GM18499 (cell line): ENCODE results near the gene SDHAF4.
"Not testable (repeated sequence)": the region's sequence is repeated elsewhere in the genome, so short reads cannot be mapped to it uniquely, and the experiment has no call there.

Experiments
- ATAC-seq: cut with Tn5 transposase; IDR thresholded peaks from one replicate; pipeline ENCODE4 v1.9.1; 2021; ENCODE audit warnings: moderate number of reproducible peaks; ENCODE audit not compliant: insufficient read depth, unreplicated experiment

The SDHAF4 gene

DNA sequence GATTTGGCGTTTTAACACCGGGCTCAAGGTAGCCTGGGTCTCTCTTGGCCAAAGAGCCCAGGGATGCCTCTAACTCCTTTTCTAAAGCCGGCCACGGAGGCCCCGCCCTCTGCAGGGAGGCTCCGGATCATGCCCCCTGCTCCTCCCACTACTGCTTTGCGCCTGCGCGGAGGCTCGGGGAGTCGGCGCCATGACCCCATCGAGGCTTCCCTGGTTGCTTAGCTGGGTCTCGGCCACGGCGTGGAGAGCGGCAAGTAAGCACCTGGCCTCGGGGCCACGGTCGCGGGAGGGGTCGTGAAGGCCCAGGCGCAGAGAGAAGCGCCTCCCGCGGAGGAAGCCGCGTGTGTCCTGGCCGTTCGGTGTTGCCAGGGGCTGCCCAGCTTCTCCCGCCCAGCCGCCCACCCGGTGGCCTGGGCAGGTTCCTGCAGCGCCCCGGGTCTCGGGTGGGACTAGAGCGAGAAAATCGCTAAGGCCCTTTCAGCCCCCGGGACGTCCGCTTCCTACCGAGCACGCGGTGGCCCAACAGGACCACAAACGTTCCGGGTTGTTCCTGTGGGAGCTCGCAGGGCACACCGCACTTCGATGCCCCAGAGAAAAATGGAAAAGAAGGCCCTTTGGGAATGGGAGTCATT is at the start of gene SDHAF4:
SDHAF4 (plus strand) TSS at position 180 of the 632 bp plus-strand sequence; CDS start at position 191, 11 bp downstream.
- peak; percentile 93 for ATAC-seq

DNA sequence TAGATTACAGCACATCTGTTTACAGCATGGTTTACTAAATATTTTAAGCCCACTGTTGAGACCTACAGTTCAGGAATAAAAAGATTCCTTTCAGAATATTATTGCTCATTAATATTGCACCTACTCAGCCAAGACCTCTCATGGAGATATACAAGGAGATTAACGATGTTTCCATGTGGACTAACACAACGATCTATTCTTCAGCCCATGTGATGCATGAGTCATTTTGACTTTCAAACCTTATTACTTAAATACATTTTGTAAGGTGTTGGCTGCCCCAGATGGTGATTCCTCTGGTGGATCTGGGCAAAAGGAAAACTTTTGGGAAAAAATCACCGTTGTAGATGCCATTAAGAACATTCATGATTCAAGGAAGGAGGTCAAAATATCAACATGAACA is 48.0 kb upstream of the SDHAF4 start:
- ATAC-seq = no peak

DNA sequence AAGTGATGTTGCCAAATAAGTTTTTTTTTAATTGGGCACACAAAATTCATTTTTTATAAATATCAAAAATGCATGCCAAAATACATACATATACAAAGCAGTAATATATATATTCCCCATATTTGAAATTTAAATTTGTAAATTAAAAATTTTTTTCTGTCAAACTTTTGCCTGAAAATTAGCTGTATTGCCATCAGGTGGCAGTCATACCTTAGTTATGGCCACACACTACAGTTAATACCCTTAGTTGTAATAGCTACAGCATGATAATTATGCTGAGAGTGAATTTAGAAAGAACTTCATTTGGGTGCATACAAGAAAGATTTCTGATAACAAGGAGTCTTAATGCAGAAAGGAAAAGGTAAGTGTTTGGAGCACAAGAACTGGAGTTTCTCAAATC is 46.2 kb upstream of the SDHAF4 start:
- ATAC-seq = no peak

DNA sequence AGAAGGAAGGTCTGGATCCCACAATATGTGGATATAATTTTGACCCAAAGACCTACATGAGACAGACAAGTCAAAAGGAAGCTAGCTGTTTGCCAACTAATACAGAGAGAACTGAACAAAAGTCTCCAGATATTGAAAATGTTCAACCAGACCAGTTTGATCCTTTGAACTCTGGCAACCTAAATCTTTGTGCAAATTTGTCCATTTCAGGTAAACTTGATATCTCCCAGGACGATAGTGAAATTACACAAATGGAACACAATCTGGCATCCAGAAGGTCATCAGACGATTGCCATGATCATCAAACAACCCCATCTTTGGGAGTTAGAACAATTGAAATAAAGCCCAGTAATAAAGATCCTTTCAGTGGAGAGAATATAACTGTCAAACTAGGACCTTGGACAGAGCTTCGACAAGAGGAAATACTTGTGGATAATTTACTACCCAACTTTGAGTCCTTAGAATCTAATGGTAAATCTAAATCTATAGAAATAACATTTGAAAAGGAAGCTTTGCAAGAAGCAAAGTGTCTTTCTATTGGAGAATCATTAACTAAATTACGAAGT is 41.9 kb upstream of the SDHAF4 start:
- no peak for ATAC-seq

DNA sequence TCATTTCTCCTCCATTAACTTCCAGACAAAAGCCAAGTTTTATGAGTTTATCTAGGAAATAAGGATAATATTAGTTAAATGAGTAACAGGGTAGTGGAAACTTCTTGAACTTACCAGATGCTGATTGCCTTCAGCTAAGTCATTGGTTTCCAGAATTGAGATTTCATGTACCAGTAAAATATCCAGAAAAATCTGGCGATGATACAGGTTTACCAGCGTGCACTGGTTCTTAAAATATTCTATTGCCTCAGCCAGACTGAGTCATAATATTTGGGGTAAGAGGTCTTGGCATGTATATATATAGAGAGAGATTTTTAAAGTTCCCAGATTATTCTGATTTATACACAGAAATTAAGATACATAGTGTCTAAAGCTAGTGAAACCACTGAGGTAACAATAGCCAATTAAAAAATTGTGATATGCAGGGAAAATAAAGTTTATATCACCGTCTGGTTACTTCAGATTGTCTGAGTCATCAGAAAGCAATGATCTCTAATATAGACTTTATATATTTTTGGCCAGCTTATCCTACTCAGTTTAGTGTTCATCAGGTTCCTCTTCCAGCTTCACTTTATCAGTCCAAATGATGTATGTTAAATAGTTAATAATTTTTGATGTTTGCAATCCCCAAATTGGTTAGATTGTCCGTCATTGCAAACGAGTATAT is 39.5 kb upstream of the SDHAF4 start:
- ATAC-seq = no peak

DNA sequence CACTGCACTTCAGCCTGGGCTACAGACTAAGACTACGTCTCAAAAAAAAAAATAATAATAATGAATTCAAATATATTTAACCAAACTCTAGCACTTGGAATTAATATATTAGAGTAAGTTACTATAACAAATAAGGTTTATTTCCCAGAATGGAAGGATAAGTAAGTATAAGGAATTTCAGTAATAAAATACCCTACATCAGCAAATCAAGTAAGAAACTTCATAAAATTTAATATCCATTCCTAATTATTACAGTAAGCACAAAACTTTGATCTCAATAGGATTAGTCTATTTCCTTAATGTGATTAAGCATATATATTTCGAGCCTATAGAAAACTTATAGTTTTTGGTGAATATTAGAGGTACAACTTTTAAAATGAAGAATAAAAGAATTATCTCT is 36.7 kb upstream of the SDHAF4 start:
- ATAC-seq = no peak

DNA sequence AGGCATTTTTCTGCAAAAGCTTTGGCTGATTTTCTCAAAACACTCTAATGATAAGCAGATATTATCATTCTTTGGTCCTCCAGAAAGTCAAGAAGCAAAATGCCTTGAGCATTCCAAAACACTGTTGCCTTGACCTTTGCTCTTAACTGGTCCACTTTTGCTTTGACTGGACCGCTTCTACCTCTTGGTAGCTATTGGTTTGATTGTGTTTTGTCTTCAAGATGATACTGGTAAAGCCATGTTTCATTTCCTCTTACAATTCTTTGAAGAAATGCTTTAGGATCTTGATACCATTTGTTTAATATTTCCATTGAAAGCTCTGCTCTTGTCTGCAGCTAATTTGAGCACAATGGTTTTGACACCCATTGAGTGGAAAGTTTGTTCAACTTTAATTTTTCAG is 35.6 kb upstream of the SDHAF4 start:
- ATAC-seq = no peak

DNA sequence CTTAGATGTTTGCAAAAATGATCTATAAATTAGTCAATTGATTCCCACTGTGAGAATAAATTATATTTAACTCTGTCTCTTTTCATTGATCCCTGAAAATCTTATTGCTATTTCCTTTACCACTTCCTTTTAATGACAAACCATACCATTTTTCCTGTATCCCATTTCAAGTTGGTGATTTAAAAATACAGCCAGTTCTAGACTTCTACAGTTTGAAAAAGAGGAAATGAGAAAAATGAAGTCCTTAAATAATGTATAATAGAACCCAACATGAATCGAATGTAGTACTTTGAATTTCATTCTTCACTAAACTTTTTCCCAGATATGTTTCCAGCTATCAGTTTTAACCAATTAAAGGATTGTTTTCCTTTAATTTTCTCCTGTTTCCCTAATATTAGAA is 29.5 kb upstream of the SDHAF4 start:
- no peak for ATAC-seq

DNA sequence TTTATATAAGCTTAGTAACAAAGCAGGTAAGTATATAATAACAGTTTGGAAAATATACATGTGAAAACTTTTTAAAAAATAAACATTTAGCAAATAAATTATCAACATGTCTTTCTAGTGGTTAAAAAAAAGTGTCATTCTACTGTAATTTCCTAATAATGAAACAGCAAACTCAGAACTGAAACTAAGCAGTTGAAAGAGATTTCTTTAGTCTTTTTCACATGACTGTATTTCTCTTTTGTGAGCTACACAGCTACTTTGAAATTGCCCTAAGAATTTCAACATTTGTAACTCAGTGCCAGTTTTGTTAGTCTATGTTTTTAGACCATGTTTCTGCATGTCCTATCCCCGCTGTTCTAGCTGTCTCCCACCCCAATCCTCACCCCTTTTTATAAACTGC is 28.4 kb upstream of the SDHAF4 start:
- peak; percentile 76 for ATAC-seq

DNA sequence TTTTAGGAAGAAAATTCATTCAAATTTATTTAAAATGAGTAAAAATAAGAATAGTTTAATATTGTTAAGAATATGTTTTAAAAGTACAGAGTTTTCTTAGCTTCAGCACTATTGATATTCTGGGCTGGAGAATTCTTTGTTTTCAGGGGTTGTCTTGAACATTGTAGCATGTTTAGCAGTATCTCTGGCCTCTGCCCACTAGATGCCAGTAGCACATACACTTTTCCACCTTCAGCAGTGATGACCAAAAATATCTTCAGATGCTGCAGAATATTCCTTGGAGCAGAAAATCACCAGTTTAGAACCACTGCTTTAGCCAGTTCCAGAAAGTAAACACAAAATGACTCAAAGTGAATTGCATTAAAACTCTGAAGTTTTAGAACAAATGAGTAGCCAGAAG is 19.4 kb upstream of the SDHAF4 start:
- ATAC-seq = no peak

DNA sequence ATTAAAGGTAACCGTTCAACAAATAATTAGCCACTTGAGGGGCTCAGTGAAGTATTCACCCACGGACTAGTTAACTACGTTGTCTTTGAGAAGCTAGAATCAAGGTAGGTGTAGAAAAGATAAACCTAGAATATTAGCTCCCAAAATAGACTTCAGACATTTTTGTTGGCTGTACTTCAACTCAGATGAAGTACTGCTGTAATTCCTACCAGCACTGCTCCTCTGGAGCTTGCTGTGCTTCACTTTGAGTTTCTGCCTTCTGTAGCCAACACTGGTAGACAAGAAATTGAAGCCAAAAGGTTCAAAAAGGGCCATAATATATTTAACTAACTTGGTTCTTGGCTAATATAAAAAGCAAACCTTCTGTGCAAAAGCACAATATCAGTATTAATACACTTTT is 18.8 kb upstream of the SDHAF4 start:
- ATAC-seq = no peak

DNA sequence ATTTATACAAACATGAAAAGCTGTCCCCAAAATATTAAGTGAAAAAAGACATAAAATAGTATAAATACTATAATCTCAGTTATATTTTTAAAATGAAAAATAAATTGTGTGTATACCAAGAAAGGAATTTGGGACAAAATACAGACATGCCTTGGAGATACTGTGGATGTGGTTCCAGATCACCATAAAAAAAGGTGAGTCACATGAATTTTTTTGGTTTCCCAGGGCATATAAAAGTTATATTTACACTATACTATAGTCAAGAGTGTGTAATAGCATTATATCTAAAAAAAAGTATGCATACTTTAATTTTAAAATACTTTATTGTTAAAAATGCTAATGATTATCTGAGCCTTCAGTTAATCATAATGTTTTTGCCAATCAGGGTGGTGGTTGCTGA is 17.4 kb upstream of the SDHAF4 start:
- no peak for ATAC-seq

DNA sequence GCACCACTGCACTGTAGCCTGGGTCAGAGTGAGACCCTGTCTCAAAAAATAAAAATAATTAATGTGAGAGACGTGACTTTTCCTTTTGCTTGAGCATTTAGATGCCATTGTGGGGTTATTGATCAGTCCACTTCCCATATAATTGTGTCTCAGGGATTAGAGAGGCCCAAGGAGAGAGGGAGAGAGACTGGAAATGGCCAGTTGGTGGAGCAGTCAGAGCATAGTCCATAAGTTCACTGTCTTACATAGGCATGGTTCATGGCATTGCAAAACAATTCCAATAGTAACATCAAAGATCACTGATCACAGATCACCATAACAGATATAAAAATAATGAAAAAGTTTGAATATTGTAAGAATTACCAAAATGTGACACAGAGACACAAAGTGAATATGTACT is 15.2 kb upstream of the SDHAF4 start:
- ATAC-seq = no peak

DNA sequence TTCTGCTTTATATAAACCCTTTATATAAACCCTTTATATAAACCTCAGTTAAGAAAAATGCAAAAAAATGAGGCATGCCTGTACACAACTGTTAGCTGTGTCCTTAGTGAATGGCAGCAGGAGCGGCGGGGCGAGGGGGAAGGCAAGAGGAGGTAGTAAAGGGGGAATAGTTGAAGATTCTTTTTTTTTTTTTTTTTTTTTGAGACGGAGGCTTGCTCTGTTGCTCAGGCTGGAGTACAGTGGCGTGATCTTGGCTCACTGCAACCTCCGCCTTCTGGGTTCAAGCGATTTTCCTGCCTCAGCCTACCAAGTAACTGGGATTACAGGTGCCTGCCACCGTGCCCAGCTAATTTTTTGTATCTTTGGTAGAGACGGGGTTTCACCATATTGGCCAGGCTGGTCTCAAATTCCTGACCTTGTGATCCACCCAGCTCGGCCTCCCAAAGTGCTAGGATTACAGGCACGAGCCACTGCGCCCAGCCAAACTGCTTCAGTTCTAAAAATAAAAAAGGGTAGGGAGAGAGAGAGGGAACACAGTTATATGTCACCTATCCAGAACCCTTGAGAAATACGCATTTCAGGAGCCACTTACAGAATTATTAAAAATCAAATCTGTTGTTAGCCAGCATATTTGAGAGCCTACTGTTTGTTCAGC is 14.3 kb upstream of the SDHAF4 start:
- not testable (repeated sequence) for ATAC-seq

DNA sequence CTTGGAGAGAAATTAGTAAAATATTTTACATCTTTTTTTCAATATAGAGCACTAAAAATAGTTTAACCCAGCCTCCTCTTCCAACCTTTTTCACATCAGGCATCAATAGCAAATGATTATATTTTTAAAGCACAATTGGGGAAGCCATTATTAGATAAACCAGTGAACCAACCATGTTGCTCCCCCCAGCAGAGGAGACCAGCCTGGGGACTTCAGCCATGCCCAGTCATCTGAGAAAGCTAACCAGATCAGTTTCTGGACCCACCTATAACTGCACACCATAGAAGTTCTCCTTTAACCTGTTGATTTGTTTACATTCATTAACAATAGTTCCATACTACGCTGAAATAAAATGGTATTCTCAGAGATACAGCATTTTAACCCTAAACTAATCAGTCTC is 13.8 kb upstream of the SDHAF4 start:
- ATAC-seq = no peak

DNA sequence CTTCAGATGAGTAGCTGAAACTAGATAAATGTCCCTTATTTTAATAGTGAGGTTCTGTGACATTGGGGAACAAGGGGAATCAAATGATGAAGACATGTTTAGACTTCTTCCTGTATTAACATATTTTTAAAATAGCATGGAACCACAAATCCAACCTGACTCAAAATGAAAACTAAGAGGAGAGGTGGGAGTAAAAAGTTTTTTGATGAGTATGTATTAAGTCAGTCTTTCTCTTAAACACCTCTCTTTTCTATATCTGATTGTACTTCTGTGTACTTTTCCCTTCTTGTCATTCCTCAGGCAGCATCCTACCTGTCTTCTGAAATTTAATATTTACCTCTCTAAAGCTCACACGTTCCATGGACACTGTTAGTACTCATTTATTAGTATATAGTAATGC is 8.7 kb upstream of the SDHAF4 start:
- no peak for ATAC-seq

DNA sequence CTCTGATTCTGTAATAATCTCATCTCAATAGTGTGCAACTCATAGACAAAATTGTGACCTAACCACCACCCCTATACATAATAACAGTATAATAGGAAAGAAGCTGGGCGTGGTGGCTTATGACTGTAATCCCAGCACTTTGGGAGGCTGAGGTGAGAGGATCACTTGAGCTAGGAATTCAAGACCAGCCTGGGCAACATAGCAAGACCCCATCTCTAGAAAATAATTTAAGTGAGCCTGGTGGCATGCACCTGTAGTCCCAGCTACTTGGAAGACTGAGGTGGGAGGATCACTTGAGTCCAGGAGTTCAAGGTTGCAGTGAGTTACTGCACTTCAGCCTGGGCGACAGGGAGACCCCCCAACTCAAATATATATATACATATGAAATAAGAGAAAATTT is 4.3 kb upstream of the SDHAF4 start:
- not testable (repeated sequence) for ATAC-seq

DNA sequence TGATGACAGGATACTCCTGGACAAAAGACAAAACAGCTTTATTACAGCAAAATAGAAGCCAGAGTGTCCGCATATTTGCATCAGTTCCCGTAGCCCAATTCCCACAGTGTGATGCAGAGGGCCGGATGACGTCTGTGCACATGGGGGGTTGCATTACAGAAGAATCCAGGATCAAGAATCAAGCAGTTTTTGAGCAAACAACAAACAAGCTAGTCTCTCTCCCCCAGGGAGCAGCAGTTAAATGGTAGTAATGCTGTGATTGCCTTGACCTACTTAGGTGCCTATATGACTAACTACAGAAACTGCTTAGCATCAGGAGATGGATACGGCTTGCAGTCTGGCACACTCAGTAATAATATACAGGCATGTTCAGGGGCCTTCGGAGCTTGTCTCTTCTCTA is 3.2 kb upstream of the SDHAF4 start:
- ATAC-seq = no peak

DNA sequence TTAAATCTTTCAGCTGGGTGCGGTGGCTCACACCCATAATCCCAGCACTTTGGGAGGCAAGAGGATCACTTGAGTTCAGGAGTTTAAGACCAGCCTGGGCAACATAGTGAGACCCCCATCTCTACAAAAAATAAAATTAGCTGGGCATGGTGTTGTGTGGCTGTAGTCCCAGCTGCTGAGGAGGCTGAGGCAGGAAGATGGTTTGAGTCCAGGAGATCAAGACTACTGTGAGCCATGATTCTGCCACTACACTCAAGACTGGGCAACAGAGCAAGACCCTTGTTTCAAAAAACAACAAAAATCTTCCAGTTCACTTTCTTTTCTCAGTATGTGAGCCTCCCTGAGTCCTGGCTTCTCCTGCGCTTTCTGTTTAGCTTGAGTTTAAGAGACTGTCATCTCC is 7.9 kb downstream of the SDHAF4 start:
- no peak for ATAC-seq

DNA sequence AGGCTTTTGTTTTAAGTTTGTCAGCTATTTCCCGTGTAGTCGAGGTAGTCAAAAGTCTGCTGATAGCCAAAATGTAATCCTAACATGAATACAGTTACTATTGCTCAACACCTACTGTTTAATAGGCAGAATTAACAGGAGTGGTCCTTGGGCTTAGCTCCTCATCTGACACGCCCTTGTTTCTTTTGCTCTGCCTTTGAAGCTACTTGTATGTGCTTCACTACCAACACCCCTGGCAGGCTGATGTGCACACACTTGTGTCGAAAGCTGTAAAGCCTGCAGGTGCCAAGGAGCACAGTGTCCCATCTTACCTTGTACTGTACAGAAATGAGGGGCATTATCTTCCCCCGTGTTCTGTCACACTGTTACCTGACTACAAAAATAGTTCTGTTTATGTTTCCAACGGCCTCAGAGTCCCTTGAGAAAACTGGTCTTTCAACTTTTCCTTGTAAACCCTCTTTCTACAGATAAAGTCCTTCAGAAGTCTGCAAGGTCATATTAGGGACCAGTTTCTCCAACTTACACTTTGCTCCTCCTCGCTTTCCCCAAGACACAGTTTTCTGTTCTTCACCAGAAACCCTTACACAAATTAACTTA is 9.3 kb downstream of the SDHAF4 start:
- no peak for ATAC-seq

DNA sequence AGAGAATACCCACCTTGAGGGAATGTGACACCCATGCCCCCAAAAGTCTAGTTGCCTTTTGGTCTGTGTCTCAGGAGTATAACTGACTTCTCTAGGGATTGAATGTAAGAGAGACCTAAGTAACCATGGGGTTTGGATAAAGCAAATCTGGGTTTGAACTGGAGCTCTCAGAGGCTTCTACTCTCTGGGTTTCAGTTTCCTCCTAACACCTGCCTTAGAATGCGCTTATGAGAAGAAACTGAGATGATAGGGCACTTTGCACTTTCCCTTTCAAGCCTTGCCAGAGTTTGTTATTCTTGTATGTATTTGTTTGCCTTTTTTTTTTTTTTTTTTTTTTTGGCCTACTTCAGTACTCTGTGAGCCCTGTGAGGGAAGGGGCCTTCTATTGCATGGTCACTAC is 19.4 kb downstream of the SDHAF4 start:
- peak; percentile 85 for ATAC-seq
